ENCODE measurements around the gene FOXC1. TPM values are rescaled to one million over a fixed set of nuclear protein-coding genes. Genes with fewer than 3 reads are reported as not detected.

The FOXC1 gene
- total RNA-seq, 1 donor from 2014 or later: 2.9 TPM

- H2AFZ ChIP-seq (ENCODE audit: low read depth, low read length): no peak overlapping the region
- H3K4me3 ChIP-seq (ENCODE audit: insufficient read depth, low read depth, low read length): no peak overlapping the region
- H3K9me3 Mint-ChIP-seq (ENCODE audit: unreplicated experiment): no peaks in the 10 kb centered on the region
- H3K4me3 Mint-ChIP-seq (ENCODE audit: unreplicated experiment): no peak overlapping the region
- H3K27me3 Mint-ChIP-seq (ENCODE audit: low read depth, unreplicated experiment): peaks cover 57% of the 10 kb centered on the region
- no peak overlapping the region for H3K9ac ChIP-seq (ENCODE audit: low read length)
- no peaks in the 10 kb centered on the region for H3K36me3 ChIP-seq (ENCODE audit: insufficient read depth, low read length)
- no peak overlapping the region for H3K27ac ChIP-seq (ENCODE audit: low read depth, low read length)
- no peaks in the 10 kb centered on the region for H3K36me3 Mint-ChIP-seq (ENCODE audit: low read depth, unreplicated experiment)
- peaks cover 5% of the 10 kb centered on the region for H3K4me1 Mint-ChIP-seq (ENCODE audit: low read depth, unreplicated experiment)
- H3K27me3 ChIP-seq (ENCODE audit: insufficient read depth, low read length): peaks cover 67% of the 10 kb centered on the region
- no peak for DNase-seq (ENCODE audit: low read depth)
- H3K4me2 ChIP-seq (ENCODE audit: low read length): no peak overlapping the region
- TF ChIP-seq EZH2 (IDR thresholded peaks at IDR 0.05; ENCODE audit: insufficient read depth, low read length) (no peak), CTCF (IDR thresholded peaks at IDR 0.05; ENCODE audit: insufficient read depth, low read depth, low read length) (no peak)
- no peaks in the 10 kb centered on the region for H3K79me2 ChIP-seq (ENCODE audit: insufficient read depth, low read length)
- peaks cover 5% of the 10 kb centered on the region for H4K20me1 ChIP-seq (ENCODE audit: insufficient read depth, low read length)
- no peak for FAIRE-seq
- H3K27ac Mint-ChIP-seq (ENCODE audit: unreplicated experiment): no peak overlapping the region
- no peaks in the 10 kb centered on the region for H3K9me3 ChIP-seq (ENCODE audit: insufficient read depth, low read depth, low read length)
- H3K4me1 ChIP-seq (ENCODE audit: insufficient read depth, low read length): peaks cover 6% of the 10 kb centered on the region
Observed at GRCh38 chr6:1600764-1601157, 9.0 kb upstream of the FOXC1 start.

- no peaks in the 10 kb centered on the region for H3K36me3 Mint-ChIP-seq (ENCODE audit: low read depth, unreplicated experiment)
- Histone ChIP-seq H3K36me3 (ENCODE audit: insufficient read depth, low read length) (no peaks in the 10 kb centered on the region), H4K20me1 (ENCODE audit: insufficient read depth, low read length) (peaks cover 6% of the 10 kb centered on the region), H3K79me2 (ENCODE audit: insufficient read depth, low read length) (no peaks in the 10 kb centered on the region), H3K9me3 (ENCODE audit: insufficient read depth, low read depth, low read length) (no peaks in the 10 kb centered on the region), H2AFZ (ENCODE audit: low read depth, low read length) (no peak overlapping the region), H3K4me2 (ENCODE audit: low read length) (peak overlapping the region; percentile 47), H3K27ac (ENCODE audit: low read depth, low read length) (no peak overlapping the region), H3K4me3 (ENCODE audit: insufficient read depth, low read depth, low read length) (no peak overlapping the region), H3K27me3 (ENCODE audit: insufficient read depth, low read length) (peaks cover 73% of the 10 kb centered on the region), H3K4me1 (ENCODE audit: insufficient read depth, low read length) (peaks cover 6% of the 10 kb centered on the region), H3K9ac (ENCODE audit: low read length) (no peak overlapping the region)
- peaks cover 7% of the 10 kb centered on the region for H3K4me1 Mint-ChIP-seq (ENCODE audit: low read depth, unreplicated experiment)
- H3K27ac Mint-ChIP-seq (ENCODE audit: unreplicated experiment): no peak overlapping the region
- H3K9me3 Mint-ChIP-seq (ENCODE audit: unreplicated experiment): no peaks in the 10 kb centered on the region
- DNase-seq (ENCODE audit: low read depth) (no peak), FAIRE-seq (no peak)
- no peak overlapping the region for H3K4me3 Mint-ChIP-seq (ENCODE audit: unreplicated experiment)
- H3K27me3 Mint-ChIP-seq (ENCODE audit: low read depth, unreplicated experiment): peaks cover 60% of the 10 kb centered on the region
- peak; percentile 66 for TF ChIP-seq EZH2 (IDR thresholded peaks at IDR 0.05; ENCODE audit: insufficient read depth, low read length)
- no peak for TF ChIP-seq CTCF (IDR thresholded peaks at IDR 0.05; ENCODE audit: insufficient read depth, low read depth, low read length)
Observed at GRCh38 chr6:1601158-1602048, 8.3 kb upstream of the FOXC1 start.
